ENCODE measurements around the gene COL27A1. TPM values are rescaled to one million over a fixed set of nuclear protein-coding genes. Genes with fewer than 3 reads are reported as not detected.

COL27A1 gene
- total RNA-seq, 2 experiments from 2014 or later = 0.50 to 1.2 TPM

- POLR2A ChIA-PET = no interaction called here
- no peak overlapping the region for H3K4me3 Mint-ChIP-seq
- no peaks in the 10 kb centered on the region for H3K4me1 Mint-ChIP-seq
- no peaks in the 10 kb centered on the region for H3K36me3 Mint-ChIP-seq (ENCODE audit: low read depth)
- CTCF ChIA-PET = no interaction called here
- no peak for DNase-seq
- no peak overlapping the region for H3K27ac Mint-ChIP-seq
- peaks cover 3% of the 10 kb centered on the region for H3K27me3 Mint-ChIP-seq
- H3K9me3 Mint-ChIP-seq = peaks cover 3% of the 10 kb centered on the region
Measured at GRCh38 chr9:114192539-114192938, 37.2 kb downstream of the COL27A1 start.

- CTCF ChIA-PET = interaction anchor here (1.0 kb wide), 1 partner anchor 98 kb away, joined by 3 read pairs; no protein-coding TSS in a partner anchor
- H3K27ac Mint-ChIP-seq = no peak overlapping the region
- POLR2A ChIA-PET = no interaction called here
- H3K9me3 Mint-ChIP-seq = peaks cover 3% of the 10 kb centered on the region
- no peaks in the 10 kb centered on the region for H3K36me3 Mint-ChIP-seq (ENCODE audit: low read depth)
- no peaks in the 10 kb centered on the region for H3K4me1 Mint-ChIP-seq
- no peak overlapping the region for H3K4me3 Mint-ChIP-seq
- H3K27me3 Mint-ChIP-seq = peaks cover 3% of the 10 kb centered on the region
- no peak for DNase-seq
Measured at GRCh38 chr9:114193090-114193489, 37.8 kb downstream of the COL27A1 start.

GRCh38 chr9:114196117-114196516 is 40.8 kb downstream of the COL27A1 start:
- DNase-seq = no peak
- H3K27me3 Mint-ChIP-seq = no peaks in the 10 kb centered on the region
- H3K27ac Mint-ChIP-seq = no peak overlapping the region
- H3K9me3 Mint-ChIP-seq = no peaks in the 10 kb centered on the region
- POLR2A ChIA-PET = no interaction called here
- no peak overlapping the region for H3K4me3 Mint-ChIP-seq
- H3K4me1 Mint-ChIP-seq = no peaks in the 10 kb centered on the region
- CTCF ChIA-PET = no interaction called here
- H3K36me3 Mint-ChIP-seq (ENCODE audit: low read depth) = no peaks in the 10 kb centered on the region

GRCh38 chr9:114196979-114197622 is 41.8 kb downstream of the COL27A1 start:
- DNase-seq = no peak
- POLR2A ChIA-PET = no interaction called here
- Mint-ChIP-seq H3K27ac (no peak overlapping the region), H3K27me3 (no peaks in the 10 kb centered on the region), H3K4me1 (no peaks in the 10 kb centered on the region), H3K9me3 (no peaks in the 10 kb centered on the region), H3K4me3 (no peak overlapping the region), H3K36me3 (ENCODE audit: low read depth) (no peaks in the 10 kb centered on the region)
- CTCF ChIA-PET = no interaction called here

- no peak for DNase-seq
- POLR2A ChIA-PET = no interaction called here
- H3K4me1 Mint-ChIP-seq = no peaks in the 10 kb centered on the region
- CTCF ChIA-PET = no interaction called here
- no peak overlapping the region for H3K4me3 Mint-ChIP-seq
- no peaks in the 10 kb centered on the region for H3K36me3 Mint-ChIP-seq (ENCODE audit: low read depth)
- no peaks in the 10 kb centered on the region for H3K27me3 Mint-ChIP-seq
- no peak overlapping the region for H3K27ac Mint-ChIP-seq
- H3K9me3 Mint-ChIP-seq = no peaks in the 10 kb centered on the region
Measured at GRCh38 chr9:114198249-114199040, 43.1 kb downstream of the COL27A1 start.

- no peaks in the 10 kb centered on the region for H3K9me3 Mint-ChIP-seq
- no peak overlapping the region for H3K27ac Mint-ChIP-seq
- H3K4me3 Mint-ChIP-seq = no peak overlapping the region
- H3K27me3 Mint-ChIP-seq = no peaks in the 10 kb centered on the region
- ChIA-PET POLR2A (no interaction called here), CTCF (no interaction called here)
- H3K4me1 Mint-ChIP-seq = no peaks in the 10 kb centered on the region
- H3K36me3 Mint-ChIP-seq (ENCODE audit: low read depth) = no peaks in the 10 kb centered on the region
- no peak for DNase-seq
Measured at GRCh38 chr9:114200721-114201300, 45.5 kb downstream of the COL27A1 start.

GRCh38 chr9:114202396-114202795 is 47.1 kb downstream of the COL27A1 start:
- H3K4me3 Mint-ChIP-seq = no peak overlapping the region
- no peaks in the 10 kb centered on the region for H3K4me1 Mint-ChIP-seq
- DNase-seq = no peak
- H3K27me3 Mint-ChIP-seq = no peaks in the 10 kb centered on the region
- CTCF ChIA-PET = no interaction called here
- H3K36me3 Mint-ChIP-seq (ENCODE audit: low read depth) = no peaks in the 10 kb centered on the region
- no peak overlapping the region for H3K27ac Mint-ChIP-seq
- POLR2A ChIA-PET = no interaction called here
- no peaks in the 10 kb centered on the region for H3K9me3 Mint-ChIP-seq

- H3K9me3 Mint-ChIP-seq = no peaks in the 10 kb centered on the region
- no peaks in the 10 kb centered on the region for H3K36me3 Mint-ChIP-seq (ENCODE audit: low read depth)
- ChIA-PET POLR2A (no interaction called here), CTCF (no interaction called here)
- no peak overlapping the region for H3K4me3 Mint-ChIP-seq
- no peaks in the 10 kb centered on the region for H3K27me3 Mint-ChIP-seq
- no peak for DNase-seq
- H3K27ac Mint-ChIP-seq = no peak overlapping the region
- no peaks in the 10 kb centered on the region for H3K4me1 Mint-ChIP-seq
Measured at GRCh38 chr9:114202849-114203248, 47.5 kb downstream of the COL27A1 start.

GRCh38 chr9:114203410-114204140 is 48.2 kb downstream of the COL27A1 start:
- Mint-ChIP-seq H3K27me3 (no peaks in the 10 kb centered on the region), H3K27ac (no peak overlapping the region), H3K36me3 (ENCODE audit: low read depth) (no peaks in the 10 kb centered on the region), H3K4me3 (no peak overlapping the region), H3K9me3 (no peaks in the 10 kb centered on the region), H3K4me1 (no peaks in the 10 kb centered on the region)
- ChIA-PET POLR2A (no interaction called here), CTCF (no interaction called here)
- DNase-seq = no peak

- Mint-ChIP-seq H3K9me3 (no peaks in the 10 kb centered on the region), H3K27me3 (no peaks in the 10 kb centered on the region), H3K4me3 (no peak overlapping the region), H3K36me3 (ENCODE audit: low read depth) (no peaks in the 10 kb centered on the region), H3K27ac (no peak overlapping the region), H3K4me1 (no peaks in the 10 kb centered on the region)
- POLR2A ChIA-PET = no interaction called here
- no peak for DNase-seq
- CTCF ChIA-PET = no interaction called here
Measured at GRCh38 chr9:114204265-114204664, 48.9 kb downstream of the COL27A1 start.

- ChIA-PET CTCF (interaction anchor here (0.6 to 1.6 kb wide), 2 partner anchors 30 to 86 kb away, joined by 3 to 4 read pairs; no protein-coding TSS in a partner anchor), POLR2A (no interaction called here)
- Mint-ChIP-seq H3K27me3 (no peaks in the 10 kb centered on the region), H3K27ac (no peak overlapping the region), H3K36me3 (ENCODE audit: low read depth) (no peaks in the 10 kb centered on the region), H3K4me1 (no peaks in the 10 kb centered on the region), H3K9me3 (no peaks in the 10 kb centered on the region), H3K4me3 (no peak overlapping the region)
- no peak for DNase-seq
Measured at GRCh38 chr9:114205171-114206015, 50.1 kb downstream of the COL27A1 start.

GRCh38 chr9:114206221-114206789 is 51.0 kb downstream of the COL27A1 start:
- no peaks in the 10 kb centered on the region for H3K9me3 Mint-ChIP-seq
- H3K27me3 Mint-ChIP-seq = no peaks in the 10 kb centered on the region
- no peak for DNase-seq
- ChIA-PET CTCF (interaction anchor here (1.6 kb wide), 1 partner anchor 85 kb away, joined by 4 read pairs; no protein-coding TSS in a partner anchor), POLR2A (no interaction called here)
- no peak overlapping the region for H3K4me3 Mint-ChIP-seq
- no peaks in the 10 kb centered on the region for H3K36me3 Mint-ChIP-seq (ENCODE audit: low read depth)
- H3K4me1 Mint-ChIP-seq = no peaks in the 10 kb centered on the region
- no peak overlapping the region for H3K27ac Mint-ChIP-seq
